Germinal center (tissue), 1 donor: ENCODE data around the gene RBM45.
"Not testable (repeated sequence)": the region's sequence is repeated elsewhere in the genome, so short reads cannot be mapped to it uniquely, and the experiment has no call there.

Source experiments
- DNase-seq: peaks from one replicate; pipeline ENCODE4 v3.0.0; 2012; ENCODE audit warnings: mixed read lengths, low spot score

RBM45 gene, protein sequence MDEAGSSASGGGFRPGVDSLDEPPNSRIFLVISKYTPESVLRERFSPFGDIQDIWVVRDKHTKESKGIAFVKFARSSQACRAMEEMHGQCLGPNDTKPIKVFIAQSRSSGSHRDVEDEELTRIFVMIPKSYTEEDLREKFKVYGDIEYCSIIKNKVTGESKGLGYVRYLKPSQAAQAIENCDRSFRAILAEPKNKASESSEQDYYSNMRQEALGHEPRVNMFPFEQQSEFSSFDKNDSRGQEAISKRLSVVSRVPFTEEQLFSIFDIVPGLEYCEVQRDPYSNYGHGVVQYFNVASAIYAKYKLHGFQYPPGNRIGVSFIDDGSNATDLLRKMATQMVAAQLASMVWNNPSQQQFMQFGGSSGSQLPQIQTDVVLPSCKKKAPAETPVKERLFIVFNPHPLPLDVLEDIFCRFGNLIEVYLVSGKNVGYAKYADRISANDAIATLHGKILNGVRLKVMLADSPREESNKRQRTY

DNA sequence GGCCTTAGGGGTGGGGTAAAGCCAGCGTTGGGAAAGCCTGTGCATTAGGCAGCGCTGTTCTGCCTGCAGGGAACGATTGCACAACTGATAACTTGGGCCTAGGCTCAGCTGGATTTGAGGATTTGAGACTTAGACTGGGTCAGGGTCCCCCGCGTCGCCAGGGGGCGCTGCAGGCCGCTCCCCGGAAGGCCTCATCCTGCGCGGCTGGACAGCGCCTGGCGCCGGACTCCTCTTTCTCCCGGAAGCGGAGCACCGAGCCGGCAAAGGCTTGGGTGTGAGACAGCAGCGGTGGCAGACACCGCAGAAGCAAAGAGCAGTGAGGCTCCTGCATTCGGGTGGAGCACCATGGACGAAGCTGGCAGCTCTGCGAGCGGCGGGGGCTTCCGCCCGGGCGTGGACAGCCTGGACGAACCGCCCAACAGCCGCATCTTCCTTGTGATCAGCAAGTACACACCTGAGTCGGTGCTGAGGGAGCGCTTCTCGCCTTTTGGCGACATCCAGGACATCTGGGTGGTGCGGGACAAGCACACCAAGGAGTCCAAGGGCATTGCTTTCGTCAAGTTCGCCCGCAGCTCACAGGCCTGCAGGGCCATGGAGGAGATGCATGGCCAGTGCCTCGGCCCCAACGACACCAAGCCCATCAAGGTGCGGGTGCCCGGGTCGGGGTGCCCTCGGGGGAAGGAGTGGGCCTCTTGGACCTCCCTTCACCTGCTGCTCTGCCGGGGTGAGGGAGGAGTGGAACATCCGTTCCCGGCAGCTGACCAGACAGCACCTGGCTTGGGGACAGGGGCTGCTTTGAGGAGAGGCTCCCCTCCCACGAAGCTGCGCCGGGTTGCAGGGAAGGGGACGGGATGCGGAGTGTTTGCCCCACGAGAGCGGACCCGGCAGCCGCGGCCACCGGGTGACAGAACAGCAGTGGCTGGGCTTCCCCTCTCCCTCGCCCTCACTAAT lies at the start of gene RBM45:
Gene RBM45, plus strand, starts transcription at position 236 of the 951 bp plus-strand sequence. Its CDS starts 110 bp downstream, at position 346.
- DNase-seq: peak; percentile 88

DNA sequence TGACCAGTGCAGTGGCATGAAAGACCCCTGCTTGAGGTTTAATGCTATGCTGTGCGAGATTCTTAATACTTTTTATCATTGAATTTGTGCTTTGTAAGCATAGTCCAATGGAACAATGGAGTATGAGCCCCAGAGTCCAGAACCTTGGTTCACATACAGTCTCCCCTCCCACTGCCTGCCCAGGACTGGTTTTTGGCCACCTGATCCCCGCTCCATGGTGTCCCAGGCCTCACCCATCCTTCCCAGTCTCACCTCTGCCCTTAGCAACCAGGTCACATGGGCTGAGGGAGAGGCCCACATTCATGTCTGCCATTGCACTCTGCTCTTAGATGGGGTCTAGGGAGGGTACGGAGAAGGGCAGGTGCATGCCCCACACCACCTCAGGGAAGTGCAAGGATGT lies 45.9 kb upstream of the RBM45 start:
- no peak for DNase-seq

DNA sequence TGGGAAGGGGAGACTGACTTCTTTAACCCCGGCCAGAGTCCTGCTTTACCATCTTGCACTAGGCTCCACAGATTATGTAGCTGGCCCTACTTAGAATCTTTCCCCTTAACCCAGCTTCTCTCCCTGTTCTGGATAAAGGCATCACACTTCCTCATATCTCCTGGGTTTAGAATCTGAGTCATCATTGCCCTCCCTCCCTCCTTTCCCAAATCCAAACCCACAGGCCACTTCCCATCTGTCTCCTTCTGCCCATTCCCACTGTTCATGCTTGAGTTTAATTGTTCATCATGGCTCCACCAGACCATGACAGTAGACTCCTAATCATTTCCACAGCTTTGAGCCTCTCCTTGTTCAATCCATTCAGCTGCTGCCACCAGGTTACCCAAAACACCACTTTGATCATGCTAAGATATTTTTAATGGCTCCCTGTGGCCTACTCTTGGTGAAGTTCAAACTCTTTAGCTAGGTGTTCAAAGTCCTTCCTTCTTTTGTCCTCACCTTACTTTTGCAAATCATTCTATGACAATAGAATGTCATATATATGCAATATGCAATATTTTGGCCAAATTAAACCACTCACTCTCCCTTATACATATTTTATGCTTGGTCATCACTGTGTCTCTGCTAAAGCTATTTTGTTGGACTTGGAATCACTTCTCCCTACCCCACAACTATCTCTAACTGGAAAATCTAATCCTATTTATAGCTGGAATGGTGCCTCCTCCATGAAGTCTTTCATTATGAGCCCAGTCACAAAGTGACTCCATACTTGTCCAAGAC lies 45.2 kb upstream of the RBM45 start:
- DNase-seq: no peak

DNA sequence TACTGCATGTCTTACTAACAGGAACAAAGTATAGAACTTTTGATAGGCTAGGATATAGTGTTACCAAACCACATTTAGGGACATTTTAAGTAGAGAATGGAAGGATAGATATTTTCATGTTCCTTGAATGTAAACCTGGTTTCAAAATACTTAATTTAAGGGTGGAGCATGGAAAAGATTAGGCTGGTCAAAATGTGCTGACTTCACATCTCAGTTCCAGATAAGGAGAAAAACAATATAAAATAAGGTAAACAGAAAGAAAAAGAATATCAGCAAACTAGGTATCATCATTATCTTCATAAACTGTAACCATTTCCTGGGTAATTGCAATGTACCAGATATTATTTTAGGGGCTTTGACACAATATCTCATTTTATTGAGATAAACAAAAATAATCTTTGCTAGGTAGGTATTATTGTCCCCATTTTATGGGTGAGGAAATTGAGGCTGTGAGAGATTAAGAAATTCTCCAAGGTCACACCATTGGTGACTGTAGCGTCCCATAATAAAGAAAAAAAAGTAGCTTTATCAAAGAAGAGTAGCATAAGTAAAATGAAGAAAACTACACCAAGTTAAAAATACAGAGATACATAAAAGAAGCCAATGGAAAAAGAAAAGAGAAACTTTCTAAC lies 43.3 kb upstream of the RBM45 start:
- DNase-seq: no peak

DNA sequence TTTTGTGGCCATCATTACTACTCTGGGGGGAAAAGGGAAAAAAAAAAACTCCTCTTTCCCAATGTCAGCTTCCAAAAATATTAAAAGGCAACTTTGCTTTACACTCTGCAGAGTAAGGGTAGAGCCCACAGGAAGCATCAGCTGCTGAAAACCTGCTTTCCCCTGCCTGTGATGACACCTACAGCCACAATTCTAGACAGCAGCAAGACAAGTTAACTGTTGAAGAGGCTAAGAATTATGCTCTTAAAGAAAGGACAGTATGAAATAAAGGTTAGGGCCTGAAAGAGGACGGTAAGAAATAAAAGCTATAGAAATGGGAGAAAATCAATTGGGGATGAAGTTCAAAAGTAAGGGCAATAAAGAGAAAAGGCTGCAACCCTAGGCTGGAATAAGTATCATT lies 42.7 kb upstream of the RBM45 start:
- no peak for DNase-seq

DNA sequence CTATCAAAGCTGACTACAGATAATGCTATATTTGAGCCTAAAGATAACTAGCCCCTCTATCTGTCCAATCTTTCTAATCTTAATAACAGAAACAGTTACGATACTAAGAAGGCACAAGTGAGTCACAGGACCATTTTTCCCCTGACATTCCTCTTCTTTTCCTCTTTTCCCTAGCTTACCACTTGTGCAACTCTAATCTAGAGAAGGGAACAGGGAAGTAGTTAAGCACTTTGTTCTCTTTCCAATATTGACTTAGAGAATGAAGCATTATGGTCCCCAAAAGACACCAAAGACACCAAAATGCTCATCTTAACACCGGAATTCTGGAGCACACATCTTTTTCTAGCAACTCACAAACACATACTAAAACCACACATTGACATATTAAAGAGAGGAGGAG lies 41.4 kb upstream of the RBM45 start:
- no peak for DNase-seq

DNA sequence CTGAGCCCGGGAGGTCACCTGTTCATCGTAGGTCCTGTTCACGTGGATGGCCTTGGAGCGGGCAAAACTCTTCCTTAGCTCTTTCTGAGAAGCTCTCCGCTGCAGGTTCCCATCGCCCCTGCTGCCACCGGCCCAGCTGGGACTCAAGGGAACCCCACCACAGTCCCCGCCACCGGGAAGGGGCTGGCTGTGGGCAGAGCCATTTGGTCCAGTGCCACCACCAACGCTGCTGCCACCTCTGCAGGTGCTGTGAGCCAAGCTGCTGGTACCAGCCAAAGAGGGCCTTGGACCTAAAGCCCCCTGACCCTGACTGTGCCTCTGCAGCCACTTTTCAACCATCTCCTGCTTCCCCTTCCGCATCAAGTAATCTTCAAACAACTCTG lies 40.2 kb upstream of the RBM45 start:
- no peak for DNase-seq

DNA sequence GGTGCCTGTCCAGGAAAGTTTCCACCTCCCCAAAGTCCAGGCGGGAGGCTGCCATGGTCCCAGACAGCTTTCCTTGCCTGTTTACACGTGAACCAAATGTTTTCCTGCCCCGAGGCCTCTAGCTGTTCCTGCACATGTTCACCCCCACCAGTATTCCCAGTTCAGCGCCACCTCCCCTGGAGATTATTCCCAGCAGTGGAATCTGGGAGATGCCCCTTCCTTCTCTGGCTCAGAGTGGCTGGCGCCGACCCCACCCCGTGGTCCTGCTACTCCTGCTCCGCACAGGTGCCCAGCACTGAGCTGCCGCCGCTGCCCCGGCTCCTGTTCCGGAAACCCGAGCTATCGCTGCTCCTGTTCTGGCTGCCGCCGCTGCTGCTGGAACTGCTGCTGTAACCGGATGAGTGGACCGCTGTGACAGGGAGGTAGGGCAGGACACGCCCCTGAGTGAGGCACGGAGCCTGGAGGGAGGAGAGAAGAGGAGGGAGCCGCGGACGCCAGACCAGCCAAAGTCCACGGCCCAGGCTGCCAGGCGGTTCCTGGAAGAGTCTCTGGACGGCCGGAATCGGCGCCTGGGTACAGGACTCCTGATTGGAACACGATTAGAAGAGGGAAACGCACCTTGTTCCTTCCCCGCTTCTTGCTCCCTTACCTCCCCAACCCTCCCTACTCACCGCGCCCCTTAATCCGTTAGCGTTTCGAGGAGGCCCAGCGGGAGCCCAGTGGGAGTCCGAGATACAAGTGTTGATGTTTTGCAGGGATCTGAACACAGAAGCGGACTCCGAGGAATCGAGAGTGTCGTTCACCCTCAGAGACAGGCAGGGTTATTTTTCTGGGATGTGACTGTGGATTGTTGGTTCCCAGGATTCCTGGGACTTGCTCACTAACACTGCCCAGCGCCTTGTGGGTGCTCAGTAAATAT lies 39.6 kb upstream of the RBM45 start, which contains the start of gene PDE11A:
Gene PDE11A, minus strand, starts transcription at position 395 of the 919 bp plus-strand sequence. Its CDS starts 340 bp downstream, at position 55.
- no peak for DNase-seq

DNA sequence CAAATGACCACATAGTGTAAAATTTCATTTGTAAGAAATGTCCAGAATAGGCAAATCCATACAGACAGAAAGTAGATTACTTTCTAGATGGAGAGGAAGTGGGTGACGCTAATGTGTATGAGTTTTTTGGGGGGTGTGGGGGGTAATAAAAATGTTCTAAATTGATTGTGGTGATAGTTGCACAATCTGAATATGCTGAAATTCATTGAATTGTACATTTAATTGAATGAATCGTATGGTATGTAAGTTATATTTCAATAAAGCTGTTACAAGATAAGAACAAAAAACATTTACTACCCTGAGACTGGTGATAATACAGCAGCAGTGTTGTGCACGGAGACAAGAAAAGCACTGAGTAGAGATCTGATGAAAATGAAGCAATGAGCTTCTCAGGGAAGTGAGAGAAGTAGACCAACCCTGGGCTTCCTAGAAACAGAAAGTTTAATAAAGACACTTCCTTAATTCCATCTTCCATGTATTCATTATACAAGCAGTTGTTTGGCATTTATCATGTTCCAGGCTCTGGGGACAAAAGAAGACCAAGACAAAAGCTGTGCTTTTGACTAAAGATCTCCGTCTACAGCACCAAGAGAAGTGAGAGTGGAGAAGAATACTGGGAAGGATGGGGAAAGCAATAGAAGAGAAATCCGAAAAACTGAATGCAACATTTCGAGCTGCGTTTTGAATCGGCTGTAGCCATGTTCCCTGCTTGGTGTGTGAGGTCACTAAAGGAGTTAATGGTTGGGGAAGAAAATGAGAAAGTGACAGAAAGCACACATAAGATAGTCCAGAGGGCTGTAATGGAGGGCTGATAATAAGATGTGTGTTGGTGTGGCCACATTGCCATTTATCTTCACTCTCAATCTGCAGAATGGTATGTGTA lies 37.9 kb upstream of the RBM45 start:
- DNase-seq: no peak

DNA sequence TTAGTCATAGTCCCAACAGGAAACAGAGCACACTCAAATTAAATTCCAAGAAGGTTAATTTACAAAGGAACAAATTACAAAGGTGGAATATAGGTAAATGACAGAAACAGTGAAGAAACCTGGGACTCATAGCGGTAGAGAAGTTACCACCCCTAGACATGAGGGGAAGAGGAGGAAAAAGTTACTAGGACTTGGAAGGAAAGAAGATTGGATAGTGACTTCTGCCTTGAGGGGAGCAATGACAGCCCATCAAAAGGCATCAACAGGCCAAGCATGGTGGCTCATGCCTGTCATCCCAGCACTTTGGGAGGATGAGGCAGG lies 37.3 kb upstream of the RBM45 start:
- no peak for DNase-seq

DNA sequence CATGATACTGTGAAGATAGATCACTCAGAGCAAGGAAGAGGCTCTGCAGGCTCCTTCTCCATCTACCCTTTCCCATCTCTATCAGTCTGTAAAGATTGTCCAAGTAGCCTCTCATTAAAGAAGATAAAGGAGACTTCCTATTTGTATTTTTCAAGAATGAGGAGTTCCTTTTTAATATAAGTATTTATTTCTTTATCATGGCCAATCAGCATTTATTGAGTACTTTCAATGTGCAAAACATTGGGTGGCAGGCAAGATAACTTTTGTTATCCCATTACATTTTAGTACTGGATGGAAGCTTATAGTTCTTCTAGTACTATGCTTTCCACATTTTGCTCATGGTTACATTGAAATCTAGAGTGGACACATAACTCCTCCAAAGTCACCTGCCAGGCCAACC lies 36.1 kb upstream of the RBM45 start:
- no peak for DNase-seq

DNA sequence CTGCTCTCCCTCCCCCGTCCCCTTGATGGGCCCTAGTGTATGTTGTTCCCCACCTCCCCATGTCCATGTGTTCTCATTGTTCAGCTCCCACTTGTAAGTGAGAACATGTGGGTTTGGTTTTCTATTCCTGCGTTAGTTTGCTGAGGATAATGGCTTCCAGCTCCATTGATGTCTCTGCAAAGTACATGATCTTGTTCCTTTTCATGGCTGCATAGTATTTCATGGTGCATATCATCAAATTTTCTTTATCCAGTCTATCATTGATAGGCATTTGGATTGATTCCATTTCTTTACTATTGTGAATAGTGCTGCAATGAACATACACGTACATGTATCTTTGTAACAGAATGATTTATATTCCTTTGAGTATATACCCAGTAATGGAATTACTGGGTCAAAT lies 33.0 kb upstream of the RBM45 start:
- DNase-seq: not testable (repeated sequence)

DNA sequence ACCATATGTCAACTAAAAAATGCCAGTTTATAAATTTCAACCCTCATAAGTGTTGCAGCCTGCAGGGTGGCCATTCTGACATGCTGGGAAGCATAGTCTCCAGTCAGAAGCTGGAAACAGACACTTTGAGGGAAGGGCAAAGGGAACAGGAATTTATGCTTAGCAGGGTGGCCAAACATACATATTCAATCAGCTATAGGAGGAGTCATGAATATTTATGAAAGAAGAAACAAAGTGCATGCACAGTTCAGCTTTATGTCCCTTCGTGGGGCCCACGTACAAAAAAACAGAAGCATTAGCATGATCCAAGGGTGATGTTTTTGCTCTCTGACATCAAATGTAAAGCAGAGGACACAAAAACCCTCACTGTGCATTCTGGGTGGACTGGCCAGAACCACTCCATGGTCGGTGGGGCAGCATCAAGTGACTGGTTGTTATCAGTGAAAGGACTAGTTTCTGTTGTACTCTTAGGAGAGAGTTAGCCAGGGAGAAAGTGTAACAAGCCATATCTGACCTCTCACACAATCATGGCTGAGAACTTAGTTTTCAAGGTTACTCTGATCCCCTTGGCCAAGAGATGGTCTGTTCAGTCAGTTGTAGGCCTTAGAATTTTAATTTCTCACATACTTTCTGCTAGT lies 29.7 kb upstream of the RBM45 start:
- DNase-seq: no peak

DNA sequence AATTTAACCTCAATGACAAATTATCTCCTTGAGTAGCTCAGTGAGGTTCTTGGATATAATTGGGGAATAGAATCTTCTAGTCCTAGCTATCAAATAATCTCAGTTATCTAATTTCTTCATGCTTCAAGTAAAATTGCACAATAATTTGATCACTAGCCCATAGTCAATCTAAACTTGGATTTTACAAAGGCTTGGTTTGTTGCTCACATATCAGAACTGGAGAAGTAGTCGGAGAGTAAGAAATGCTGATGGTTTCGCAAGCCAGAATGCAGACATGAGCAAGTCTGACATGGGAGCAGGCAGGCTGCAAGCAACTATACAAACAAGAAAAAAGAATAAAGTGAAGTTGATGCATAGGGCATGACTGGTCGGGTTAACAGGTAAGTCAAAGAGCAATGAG lies 28.0 kb upstream of the RBM45 start:
- no peak for DNase-seq

DNA sequence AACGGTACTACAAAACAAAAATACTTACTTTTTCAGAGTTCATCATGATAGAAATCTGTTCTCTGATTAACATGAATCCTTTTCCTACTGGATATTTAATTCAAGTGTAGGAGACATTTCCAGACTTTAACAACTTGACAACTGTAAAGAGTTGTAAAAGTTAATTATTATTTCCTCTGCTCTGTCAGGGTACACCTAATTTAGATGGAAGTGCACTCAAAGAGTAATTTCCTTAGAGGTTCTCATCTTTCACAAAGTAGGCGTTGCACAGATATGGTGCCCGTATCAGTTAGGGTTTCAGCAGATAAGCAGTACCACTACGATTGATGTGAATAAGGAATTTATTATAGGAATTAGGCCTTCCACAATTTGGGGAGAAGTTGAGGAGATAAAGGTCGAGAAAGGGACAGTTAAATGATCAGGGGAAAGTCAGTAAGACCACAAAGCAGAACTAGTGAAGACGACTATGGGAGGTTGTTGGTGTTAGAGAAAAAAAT lies 23.4 kb upstream of the RBM45 start:
- DNase-seq: no peak

DNA sequence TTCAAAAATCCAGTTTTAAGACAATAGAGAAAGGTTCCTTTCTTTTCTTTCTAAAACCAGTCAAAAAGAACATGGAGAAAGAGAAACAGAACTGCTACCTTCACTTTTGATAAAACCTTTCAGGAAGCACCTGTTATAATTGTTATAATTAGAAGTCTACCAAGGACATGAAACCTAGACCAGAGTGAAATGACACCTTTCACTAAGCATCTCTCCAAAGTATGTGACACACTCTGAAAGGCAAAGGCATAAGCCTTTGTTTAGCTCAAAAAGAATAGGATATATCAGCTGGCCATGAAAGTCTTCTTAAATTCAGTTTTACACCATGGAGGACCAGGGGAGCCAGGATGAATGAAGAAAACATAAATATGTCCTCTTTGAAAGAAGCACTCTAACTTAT lies 18.8 kb upstream of the RBM45 start:
- no peak for DNase-seq

DNA sequence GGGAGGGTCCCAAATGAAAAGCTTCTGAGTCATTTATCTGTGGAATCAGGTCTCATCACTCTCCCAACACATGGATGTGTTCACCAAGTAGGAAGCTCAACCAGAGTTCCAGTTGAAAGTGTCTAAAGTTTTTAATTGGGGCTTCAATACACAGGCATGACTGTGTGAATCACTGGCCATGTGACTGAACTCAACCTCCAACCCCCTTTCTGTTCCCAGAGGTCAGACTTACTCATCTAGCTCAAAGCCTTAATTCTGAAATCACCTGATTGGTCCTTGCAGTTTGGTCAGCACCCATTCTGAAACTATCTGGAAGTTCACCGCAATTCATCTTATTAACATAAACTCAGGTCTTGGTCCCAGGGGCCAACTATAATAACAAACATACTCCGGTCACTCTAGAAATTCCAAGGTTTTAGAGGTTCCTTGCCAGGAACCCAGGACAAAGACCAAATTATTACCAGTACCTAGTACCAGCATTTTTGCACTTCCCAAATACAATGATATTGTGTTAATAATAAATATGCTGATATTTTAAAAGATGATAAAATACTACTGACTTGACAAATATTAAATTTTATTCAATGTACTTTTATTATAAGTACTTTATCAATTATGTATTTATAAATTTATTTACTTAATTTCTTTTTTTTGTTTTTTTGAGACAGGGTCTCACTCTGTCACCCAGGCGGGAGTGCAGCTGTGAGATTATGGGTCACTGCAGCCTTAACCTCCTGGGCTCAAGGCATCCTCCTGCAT lies 10.7 kb upstream of the RBM45 start:
- no peak for DNase-seq

DNA sequence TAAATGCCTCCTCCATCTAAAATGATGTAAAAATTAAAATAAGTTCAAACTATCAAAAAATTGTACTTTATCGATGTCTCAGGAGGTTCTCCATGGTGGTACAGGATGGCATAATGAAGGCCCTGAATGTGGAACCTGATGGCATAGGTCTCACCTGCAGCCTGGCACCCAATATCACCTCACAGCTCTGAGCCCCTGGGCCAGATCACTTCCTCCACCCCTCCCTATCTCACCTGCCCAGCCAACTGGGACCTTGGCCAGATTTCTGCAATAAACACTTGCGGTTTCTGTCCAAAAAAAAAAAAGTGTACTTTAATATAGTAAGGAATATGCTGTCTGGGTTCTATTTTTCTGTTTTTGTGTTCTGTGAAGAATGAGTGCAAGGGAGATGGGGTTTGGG lies 6.7 kb upstream of the RBM45 start:
- no peak for DNase-seq
